HEK293 (cell line): ENCODE data around the gene UNCX.

Experiments used
- CTCF ChIA-PET: fragments of 350-600 bp; formaldehyde crosslinking; extraction: SDS; loops from one replicate; lab custom pipeline; 2021; ENCODE audit warnings: antibody characterized with exemption; lab: Yijun Ruan, JAX
- POLR2A ChIA-PET: fragments of 300-600 bp; formaldehyde crosslinking; extraction: SDS; loops from one replicate; lab custom pipeline; 2020; ENCODE audit warnings: antibody characterized with exemption, inconsistent platforms; lab: Yijun Ruan, JAX
- H3K27ac ChIP-seq: fragments of 200-500 bp; sonication (Bioruptor generic); 2 replicates; pipeline ENCODE4 v1.5.1; 2014; ENCODE audit warnings: low read depth, low read length, control low read depth, inconsistent platforms; ENCODE audit errors: extremely low read depth
- H3K36me3 ChIP-seq, 2 experiments: fragments of 200-500 bp in 1 of 2; sonication (Bioruptor generic) in 1 of 2; 1 replicate in 1 of 2; 2 replicates in 1 of 2; pipeline ENCODE4 v1.5.1; 2014 to 2017; ENCODE audit warnings: inconsistent platforms in 2 of 2, low read length in 2 of 2; ENCODE audit not compliant: control insufficient read depth in 2 of 2, insufficient read depth in 1 of 2
- H3K4me1 ChIP-seq: fragments of 200-500 bp; sonication (Bioruptor generic); 2 replicates; pipeline ENCODE4 v1.5.1; 2014; ENCODE audit warnings: mild to moderate bottlenecking, low read length, inconsistent platforms; ENCODE audit not compliant: control insufficient read depth, insufficient read depth
- H3K4me3 ChIP-seq: 2 replicates; pipeline ENCODE4 v1.5.1; 2011; ENCODE audit warnings: low read depth, mild to moderate bottlenecking, control low read depth, low read length, moderate library complexity
- H3K9me3 ChIP-seq: fragments of 200-500 bp; sonication (Bioruptor generic); 2 replicates; pipeline ENCODE4 v1.5.1; 2014; ENCODE audit warnings: low read depth, low read length, inconsistent platforms; ENCODE audit not compliant: control insufficient read depth, insufficient read depth
- AEBP2 ChIP-seq: fragments of 450-650 bp; formaldehyde crosslinking; IDR thresholded peaks from 2 replicates; pipeline ENCODE4 v1.5.1; 2016; ENCODE audit warnings: missing biosample characterization, missing genetic modification characterization, borderline replicate concordance
- GLIS2 ChIP-seq: fragments of 450-650 bp; formaldehyde crosslinking; IDR thresholded peaks from 2 replicates; pipeline ENCODE4 v1.5.1; 2016; ENCODE audit warnings: missing biosample characterization, missing genetic modification characterization
- KLF16 ChIP-seq: fragments of 450-650 bp; formaldehyde crosslinking; IDR thresholded peaks from 2 replicates; pipeline ENCODE4 v1.5.1; 2017; ENCODE audit warnings: missing biosample characterization, missing genetic modification characterization
- MZF1 ChIP-seq: fragments of 450-650 bp; formaldehyde crosslinking; IDR thresholded peaks from 2 replicates; pipeline ENCODE4 v1.5.1; 2017; ENCODE audit warnings: missing biosample characterization, missing genetic modification characterization, borderline replicate concordance
- PATZ1 ChIP-seq: fragments of 450-650 bp; formaldehyde crosslinking; IDR thresholded peaks from 2 replicates; pipeline ENCODE4 v1.5.1; 2016; ENCODE audit warnings: missing biosample characterization, missing genetic modification characterization
- ZBTB1 ChIP-seq: fragments of 450-650 bp; formaldehyde crosslinking; IDR thresholded peaks from 2 replicates; pipeline ENCODE4 v1.5.1; 2016; ENCODE audit warnings: missing biosample characterization, missing genetic modification characterization
- ZNF138 ChIP-seq: fragments of 450-650 bp; formaldehyde crosslinking; IDR thresholded peaks from 2 replicates; pipeline ENCODE4 v1.5.1; 2016; ENCODE audit warnings: missing biosample characterization, missing genetic modification characterization, borderline replicate concordance
- ZNF23 ChIP-seq: fragments of 450-650 bp; formaldehyde crosslinking; IDR thresholded peaks from 2 replicates; pipeline ENCODE4 v1.5.1; 2016; ENCODE audit warnings: missing biosample characterization, missing genetic modification characterization, borderline replicate concordance
- ZNF341 ChIP-seq: fragments of 450-650 bp; formaldehyde crosslinking; IDR thresholded peaks from 2 replicates; pipeline ENCODE4; 2016; ENCODE audit warnings: low read depth, missing biosample characterization, missing genetic modification characterization
- ZNF362 ChIP-seq: fragments of 450-650 bp; formaldehyde crosslinking; IDR thresholded peaks from 2 replicates; pipeline ENCODE4 v1.5.1; 2016; ENCODE audit warnings: missing biosample characterization, missing genetic modification characterization
- ZNF423 ChIP-seq: fragments of 450-650 bp; formaldehyde crosslinking; IDR thresholded peaks from 2 replicates; pipeline ENCODE4 v1.5.1; 2016; ENCODE audit warnings: missing biosample characterization, missing genetic modification characterization
- ZNF544 ChIP-seq: fragments of 450-650 bp; formaldehyde crosslinking; IDR thresholded peaks from 2 replicates; pipeline ENCODE4 v1.5.0; 2017; ENCODE audit warnings: missing biosample characterization, missing genetic modification characterization
- ZNF548 ChIP-seq: fragments of 450-650 bp; formaldehyde crosslinking; IDR thresholded peaks from 2 replicates; pipeline ENCODE4 v1.5.1; 2016; ENCODE audit warnings: missing biosample characterization, missing genetic modification characterization
- ZNF624 ChIP-seq: fragments of 450-650 bp; formaldehyde crosslinking; IDR thresholded peaks from 2 replicates; pipeline ENCODE4 v1.5.1; 2017; ENCODE audit warnings: missing biosample characterization, missing genetic modification characterization
- ZNF626 ChIP-seq: fragments of 450-650 bp; sonication (Bioruptor Pico); formaldehyde crosslinking; IDR thresholded peaks from 2 replicates; pipeline ENCODE4 v1.5.1; 2018; ENCODE audit warnings: missing biosample characterization, missing genetic modification characterization, inconsistent platforms
- ZNF629 ChIP-seq: fragments of 450-650 bp; formaldehyde crosslinking; IDR thresholded peaks from 2 replicates; pipeline ENCODE4 v1.5.1; 2017; ENCODE audit warnings: missing biosample characterization, missing genetic modification characterization
- ZSCAN30 ChIP-seq: fragments of 450-650 bp; IDR thresholded peaks from 2 replicates; pipeline ENCODE4 v1.5.1; 2018; ENCODE audit warnings: missing biosample characterization, mild to moderate bottlenecking, missing genetic modification characterization, moderate library complexity

The UNCX gene

GRCh38 chr7:1241258-1241602 lies 8.6 kb downstream of the UNCX start:
- POLR2A ChIA-PET: no interaction called here
- Histone ChIP-seq H3K9me3 (no peaks in the 10 kb centered on the region), H3K27ac (no peak overlapping the region), H3K4me1 (no peaks in the 10 kb centered on the region), H3K36me3 (no peaks in the 10 kb centered on the region), H3K4me3 (no peak overlapping the region)
- TF ChIP-seq ZBTB1: no peak
- TF ChIP-seq GLIS2 (tag by site-specific recombination): no peak
- no peak for TF ChIP-seq ZNF626
- no peak for TF ChIP-seq ZNF544 (tag by site-specific recombination)
- no peak for TF ChIP-seq PATZ1 (tag by site-specific recombination)
- no peak for TF ChIP-seq AEBP2
- no peak for TF ChIP-seq ZNF423 (tag by site-specific recombination)
- no peak for TF ChIP-seq ZNF138 (tag by site-specific recombination)
- no peak for TF ChIP-seq ZNF548 (tag by site-specific recombination)
- TF ChIP-seq, all 188 proteins: peak for 0
- CTCF ChIA-PET: no interaction called here

GRCh38 chr7:1241603-1242255 lies 9.1 kb downstream of the UNCX start:
- Histone ChIP-seq H3K27ac (no peak overlapping the region), H3K36me3 (no peaks in the 10 kb centered on the region), H3K4me1 (no peaks in the 10 kb centered on the region), H3K4me3 (no peak overlapping the region), H3K9me3 (no peaks in the 10 kb centered on the region)
- ChIA-PET POLR2A (no interaction called here), CTCF (no interaction called here)
- TF ChIP-seq ZNF629: no peak
- peak; percentile 30; the same call in 1 of the 2 replicates for TF ChIP-seq ZNF341 (tag by site-specific recombination)

GRCh38 chr7:1242256-1242605 lies 9.6 kb downstream of the UNCX start:
- H3K36me3 ChIP-seq: no peaks in the 10 kb centered on the region
- H3K4me3 ChIP-seq: no peak overlapping the region
- no peaks in the 10 kb centered on the region for H3K4me1 ChIP-seq
- no peaks in the 10 kb centered on the region for H3K9me3 ChIP-seq
- TF ChIP-seq ZNF362 (tag by site-specific recombination): no peak
- TF ChIP-seq MZF1: no peak
- TF ChIP-seq ZNF624: no peak
- no peak for TF ChIP-seq ZSCAN30 (tag by site-specific recombination)
- no peak for TF ChIP-seq KLF16
- no peak for TF ChIP-seq ZNF23 (tag by site-specific recombination)
- H3K27ac ChIP-seq: no peak overlapping the region
- ChIA-PET POLR2A (no interaction called here), CTCF (no interaction called here)
